AG09309 (cell line): ENCODE results near the gene ZNF280A.
"Not testable (repeated sequence)": the region's sequence is repeated elsewhere in the genome, so short reads cannot be mapped to it uniquely, and the experiment has no call there.

Experiments used
- DNase-seq: peaks from one replicate; pipeline ENCODE4 v3.0.0-alpha.2; 2010; ENCODE audit warnings: low read depth
- H3K4me3 ChIP-seq: 2 replicates; pipeline ENCODE4 v1.5.1; 2011; ENCODE audit warnings: mild to moderate bottlenecking, low read depth, low read length, moderate library complexity; ENCODE audit not compliant: control insufficient read depth
- CTCF ChIP-seq: IDR thresholded peaks from 2 replicates; pipeline ENCODE4 v1.5.1; 2011; ENCODE audit warnings: mild to moderate bottlenecking, low read depth, low read length, inconsistent platforms; ENCODE audit not compliant: insufficient read depth, control insufficient read depth; ENCODE audit errors: missing control alignments

The ZNF280A gene

GRCh38 chr22:22484023-22484422 is 36.0 kb downstream of the ZNF280A start:
- no peak for TF ChIP-seq CTCF
- no peak for DNase-seq

GRCh38 chr22:22480940-22481339 is 39.1 kb downstream of the ZNF280A start:
- TF ChIP-seq CTCF = no peak
- no peak overlapping the region for H3K4me3 ChIP-seq
- no peak for DNase-seq

More at GRCh38 chr22:22484023-22484422, 36.0 kb downstream of the ZNF280A start:
- H3K4me3 ChIP-seq = no peak overlapping the region

GRCh38 chr22:22479999-22480532 is 40.0 kb downstream of the ZNF280A start:
- TF ChIP-seq CTCF = no peak
- no peak for DNase-seq

GRCh38 chr22:22479116-22479515 is 41.0 kb downstream of the ZNF280A start:
- no peak for DNase-seq
- no peak for TF ChIP-seq CTCF
- no peak overlapping the region for H3K4me3 ChIP-seq

More at GRCh38 chr22:22479999-22480532, 40.0 kb downstream of the ZNF280A start:
- no peak overlapping the region for H3K4me3 ChIP-seq

GRCh38 chr22:22478470-22478869 is 41.6 kb downstream of the ZNF280A start:
- no peak overlapping the region for H3K4me3 ChIP-seq
- DNase-seq = no peak
- no peak for TF ChIP-seq CTCF

- no peak overlapping the region for H3K4me3 ChIP-seq
- TF ChIP-seq CTCF = no peak
- no peak for DNase-seq
These were observed 45.3 kb downstream of the ZNF280A start for GRCh38 chr22:22474733-22475132.

GRCh38 chr22:22471104-22471503 is 49.0 kb downstream of the ZNF280A start:
- not testable (repeated sequence) for DNase-seq, H3K4me3 ChIP-seq
